NCI-H748 (cell line): Measurements from ENCODE around the gene GIPC2.
"Not testable (repeated sequence)": the region's sequence is repeated elsewhere in the genome, so short reads cannot be mapped to it uniquely, and the experiment has no call there.

Experiments
- DNase-seq: peaks from one replicate; lab custom pipeline; 2025; ENCODE audit not compliant: unreplicated experiment; lab: John Stamatoyannopoulos, UW

The GIPC2 gene

DNA sequence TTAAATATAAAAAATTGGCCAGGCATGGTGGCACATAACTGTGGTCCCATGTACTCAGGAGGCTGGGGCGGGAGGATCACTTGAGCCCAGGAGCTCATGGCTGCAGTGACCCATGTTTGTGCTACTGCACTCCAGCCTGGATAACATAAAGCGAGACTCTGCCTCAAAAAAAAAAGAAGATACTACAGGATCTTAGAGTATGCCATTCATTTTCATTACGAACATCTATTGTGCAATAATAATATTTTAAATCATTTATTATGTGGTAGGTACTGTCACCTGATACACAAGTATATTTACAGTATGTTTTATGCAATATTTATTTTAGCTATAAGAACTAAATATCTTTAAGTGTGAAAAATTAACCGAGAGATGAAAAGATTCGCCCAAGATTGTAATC, 9.3 kb upstream of the GIPC2 start:
- DNase-seq = no peak

DNA sequence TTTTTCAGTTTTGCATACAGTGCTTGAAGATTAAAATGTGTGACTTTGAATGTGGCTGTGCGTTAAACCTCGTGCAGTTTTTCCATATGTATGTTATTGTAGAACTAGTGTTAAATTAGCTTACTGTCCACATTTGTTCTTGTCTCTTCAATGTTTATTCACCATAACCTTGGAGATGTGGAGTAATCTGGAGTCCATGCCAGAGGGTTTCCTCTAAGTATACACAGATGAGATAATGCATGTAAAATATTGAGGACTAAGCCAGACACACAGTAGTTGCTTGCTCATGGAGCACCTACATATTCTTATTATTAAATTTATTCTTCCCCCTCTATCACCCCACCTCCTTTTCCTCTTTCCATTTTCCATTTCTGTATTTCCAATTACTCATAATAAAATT, 7.7 kb upstream of the GIPC2 start:
- peak; percentile 33 for DNase-seq

- DNase-seq = peak; percentile 59
These were observed 7.3 kb upstream of the GIPC2 start for GRCh38 chr1:78038491-78038939.

GRCh38 chr1:78040484-78041089, 5.2 kb upstream of the GIPC2 start:
- no peak for DNase-seq

GRCh38 chr1:78043436-78043835, 2.3 kb upstream of the GIPC2 start:
- DNase-seq = no peak

DNA sequence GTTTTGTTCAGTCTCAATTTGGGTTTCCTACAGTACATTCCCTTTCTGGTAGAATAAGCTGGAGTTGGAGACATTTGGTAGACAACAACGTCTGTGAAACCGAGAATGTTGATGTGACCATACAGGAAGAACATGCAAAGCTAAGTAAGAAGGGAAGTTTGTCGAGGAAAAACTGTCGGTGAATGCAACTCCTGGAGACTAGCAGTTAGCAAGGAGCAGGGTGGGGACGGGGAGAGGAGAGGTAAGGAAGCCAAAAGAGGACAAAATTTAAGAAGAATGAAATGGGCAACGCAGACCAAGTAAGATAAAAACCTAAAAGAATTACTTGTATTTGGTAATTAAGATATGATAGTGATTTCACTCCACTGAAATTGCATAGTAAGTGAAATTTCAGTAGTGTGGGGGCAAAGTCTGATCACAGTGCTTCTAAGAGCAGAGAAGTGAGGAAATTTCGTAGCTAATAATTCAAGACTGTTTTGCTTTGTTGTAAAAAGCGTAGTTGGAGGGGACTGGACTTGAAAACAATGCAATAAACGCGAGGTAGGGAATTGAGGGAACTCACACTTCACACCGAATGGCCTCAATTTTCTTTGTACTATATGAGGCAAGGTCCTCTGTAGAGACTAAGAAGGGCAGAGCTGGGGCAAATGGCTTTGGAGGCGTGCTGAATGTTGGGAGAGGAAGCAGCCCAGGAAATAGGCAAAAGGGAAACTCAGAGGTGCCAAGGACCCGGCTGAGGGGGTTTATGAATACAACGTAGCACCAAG, 787 bp upstream of the GIPC2 start:
- no peak for DNase-seq

- DNase-seq = no peak
These were observed 222 bp upstream of the GIPC2 start for GRCh38 chr1:78045563-78045925.

DNA sequence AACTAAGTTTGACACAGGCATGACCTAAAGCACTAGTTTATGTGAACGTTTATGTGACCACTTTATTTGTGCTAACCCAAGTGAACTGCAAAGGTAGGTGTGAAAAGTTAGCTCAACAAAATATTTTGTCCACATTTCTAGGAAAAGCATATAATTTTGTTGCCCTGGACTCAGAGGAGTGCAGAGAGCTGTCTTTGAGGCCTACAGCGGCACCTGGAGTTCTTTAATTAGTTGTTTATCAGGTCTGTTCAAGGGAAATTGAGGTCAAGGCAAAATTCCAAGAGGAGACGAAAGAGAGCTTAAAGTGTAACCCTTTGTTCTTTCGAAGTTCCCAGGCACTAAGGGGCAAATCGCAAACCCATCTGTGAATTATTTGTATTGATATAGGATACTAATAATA, 1.3 kb downstream of the GIPC2 start:
- DNase-seq = no peak

DNA sequence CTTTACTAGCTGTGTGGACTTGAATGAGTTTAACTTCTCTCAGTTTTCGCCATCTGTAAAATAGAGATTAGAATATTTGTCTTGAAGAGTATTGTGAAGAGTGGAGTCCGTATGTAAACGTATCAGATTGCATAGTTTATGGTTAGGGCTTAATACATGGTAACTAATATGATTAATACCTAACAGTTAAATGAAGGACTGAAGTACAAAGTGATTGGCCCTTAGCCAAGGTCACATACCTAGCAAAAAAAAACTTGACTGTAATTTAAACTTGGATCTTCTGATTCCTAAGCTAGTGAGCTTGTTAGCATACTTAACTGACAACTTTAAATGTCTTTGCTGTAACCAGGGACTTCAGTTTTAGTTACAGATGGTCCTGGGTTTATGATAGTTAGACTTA, 1.9 kb downstream of the GIPC2 start:
- no peak for DNase-seq

GRCh38 chr1:78048446-78048845, 2.7 kb downstream of the GIPC2 start:
- no peak for DNase-seq

DNA sequence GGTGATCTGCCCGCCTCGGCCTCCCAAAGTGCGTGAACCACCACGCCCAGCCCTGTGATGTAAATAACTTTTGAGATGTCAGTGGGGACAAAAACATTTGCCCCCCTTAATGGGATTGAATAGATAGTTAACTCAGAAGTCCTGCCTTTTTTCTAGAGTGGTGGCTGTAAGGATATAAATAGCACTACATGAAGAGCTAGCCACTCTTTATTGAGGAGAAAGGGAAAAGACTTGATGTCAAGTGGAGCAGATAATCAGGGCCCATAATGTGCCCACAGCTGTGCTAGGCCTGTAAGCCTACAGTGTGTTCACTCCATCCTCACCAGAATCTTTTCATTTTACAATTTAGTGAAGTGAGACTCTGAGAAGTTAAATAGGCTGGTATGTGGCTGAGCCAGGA, 3.6 kb downstream of the GIPC2 start:
- no peak for DNase-seq

GRCh38 chr1:78051005-78051404, 5.2 kb downstream of the GIPC2 start:
- DNase-seq = no peak

DNA sequence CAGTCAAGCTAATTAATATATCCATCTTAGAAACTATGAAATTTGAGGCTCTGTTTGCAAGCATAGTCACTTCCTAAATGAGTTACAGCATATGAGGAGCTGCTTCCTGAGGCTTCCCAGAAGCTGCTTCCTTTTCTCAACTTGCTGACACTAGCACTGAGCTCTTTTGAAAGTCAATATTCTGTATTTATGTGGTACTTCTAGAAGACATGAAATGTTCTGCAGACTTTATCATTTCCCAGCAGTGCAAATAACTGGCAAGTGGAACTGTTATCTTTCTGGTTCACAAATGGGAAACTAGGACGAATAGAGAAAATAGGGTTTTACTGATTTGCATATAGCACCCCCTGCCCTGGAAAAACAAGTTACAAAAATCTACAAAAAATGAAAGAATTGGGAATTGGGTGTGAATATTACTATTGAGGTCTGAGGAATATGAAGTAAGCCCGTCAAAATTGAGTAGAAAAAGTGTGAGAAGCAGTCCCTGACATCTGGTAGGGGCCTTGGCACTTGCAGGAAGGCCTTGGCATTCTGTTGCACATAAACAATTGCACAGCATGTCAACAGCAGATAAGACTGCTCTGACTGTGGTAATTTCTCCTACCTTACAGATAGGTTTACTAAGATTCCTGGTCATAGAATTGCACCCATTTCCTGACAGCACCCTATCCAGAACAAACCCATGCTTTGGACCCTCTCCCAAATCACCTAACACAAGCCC, 7.1 kb downstream of the GIPC2 start:
- no peak for DNase-seq

DNA sequence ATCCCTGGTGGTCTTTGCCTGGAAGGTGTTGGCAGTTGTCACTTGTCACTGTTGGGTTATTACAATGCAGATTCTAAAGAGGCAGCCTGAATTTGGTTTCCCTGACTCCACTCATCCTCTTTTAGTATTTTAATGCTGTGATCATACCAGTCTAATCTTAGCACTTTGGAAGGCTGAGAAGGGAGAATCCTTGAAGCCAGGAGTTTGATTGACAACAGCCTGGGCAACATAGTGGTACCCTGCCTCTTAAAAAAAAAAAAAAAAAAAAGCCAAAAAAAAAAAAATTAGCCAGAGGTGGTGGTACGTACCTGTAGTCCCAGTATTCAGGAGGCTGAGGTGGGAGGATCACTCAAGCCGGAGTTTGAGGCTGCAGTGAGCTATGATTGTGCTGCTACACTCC, 7.7 kb downstream of the GIPC2 start:
- no peak for DNase-seq

- DNase-seq = no peak
These were observed 8.8 kb downstream of the GIPC2 start for GRCh38 chr1:78054559-78054958.

GRCh38 chr1:78054972-78055371, 9.2 kb downstream of the GIPC2 start:
- DNase-seq = no peak

DNA sequence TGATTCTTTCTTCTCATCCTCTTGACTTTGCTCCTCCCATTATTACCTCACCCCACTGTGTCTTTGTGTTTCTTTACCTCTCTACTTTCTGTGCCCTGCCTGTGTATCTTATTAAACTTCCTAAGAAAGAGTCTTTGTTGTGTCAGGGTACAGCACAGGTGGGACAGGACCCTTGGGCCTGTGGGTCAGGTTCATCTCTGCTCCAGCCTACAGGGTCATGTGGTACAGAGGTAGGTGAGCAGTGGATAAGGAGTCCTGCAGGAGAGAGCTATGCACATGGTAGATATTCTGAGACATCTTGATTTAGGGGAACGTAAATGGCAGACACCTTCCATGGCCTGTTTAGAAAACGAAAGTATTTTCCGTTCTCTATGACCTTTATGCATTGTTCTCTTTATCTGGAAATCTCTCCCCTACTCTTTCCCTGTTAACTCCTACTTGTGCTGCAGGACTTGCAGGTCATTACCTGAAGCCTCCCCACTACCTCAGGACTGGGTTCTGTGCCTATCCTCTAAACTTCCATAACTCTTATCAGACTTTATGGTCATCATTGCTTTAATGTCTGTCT, 9.9 kb downstream of the GIPC2 start:
- DNase-seq = no peak

GRCh38 chr1:78058670-78059069, 12.9 kb downstream of the GIPC2 start:
- no peak for DNase-seq

DNA sequence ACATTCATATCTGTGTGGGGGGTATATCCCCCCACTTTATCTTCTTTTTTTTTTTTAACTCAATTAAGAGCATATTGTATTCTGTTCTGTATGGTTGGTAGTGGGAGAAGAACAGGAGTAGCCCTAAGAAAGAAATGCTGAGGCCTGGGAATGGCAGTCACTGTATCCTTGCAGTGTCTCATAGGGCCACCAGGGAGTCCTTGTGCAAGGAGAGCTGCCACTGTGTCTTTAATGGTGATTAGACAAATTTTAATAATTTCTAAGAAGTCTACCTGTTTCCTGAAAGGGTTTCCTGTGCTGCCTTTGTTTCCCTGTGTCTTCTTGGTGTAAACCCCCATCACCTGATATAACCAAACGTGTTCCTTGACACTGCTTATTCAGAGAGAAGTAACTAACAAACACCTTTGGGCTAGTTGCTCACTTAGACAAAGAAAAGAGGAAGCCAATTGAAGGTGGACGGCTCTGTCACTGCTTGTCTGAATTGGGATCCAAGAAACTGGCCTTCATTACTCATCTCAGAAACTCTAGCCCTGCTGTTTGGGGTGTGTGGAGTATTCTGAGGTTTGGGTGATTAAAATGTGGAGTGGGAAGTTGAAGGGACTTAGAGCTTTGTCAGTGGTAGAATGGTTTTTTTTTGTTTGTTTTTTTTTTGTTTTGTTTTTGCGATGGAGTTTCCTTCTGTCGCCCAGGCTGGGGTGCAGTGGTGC, 15.2 kb downstream of the GIPC2 start:
- no peak for DNase-seq

GRCh38 chr1:78061825-78062523, 16.2 kb downstream of the GIPC2 start:
- no peak for DNase-seq

DNA sequence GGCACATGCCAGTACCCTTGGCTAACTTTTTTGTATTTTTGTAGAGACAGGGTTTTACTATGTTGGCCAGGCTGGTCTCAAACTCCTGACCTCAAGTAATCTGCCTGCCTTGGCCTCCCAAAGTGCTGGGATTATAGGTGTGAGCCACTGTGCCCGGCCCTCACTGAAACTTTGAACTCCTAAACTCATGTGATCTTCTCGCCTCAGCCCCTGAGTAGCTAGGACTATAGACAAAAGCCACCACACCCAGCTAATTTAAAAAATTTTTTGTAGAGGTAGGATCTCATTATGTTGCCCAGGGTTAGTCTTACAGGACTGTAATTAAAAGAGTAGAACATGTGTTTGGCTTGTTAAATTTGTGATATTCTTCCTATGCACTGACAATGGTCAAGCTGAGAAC, 19.1 kb downstream of the GIPC2 start:
- not testable (repeated sequence) for DNase-seq
